ENCODE results near the gene SYNGR1.

DNA sequence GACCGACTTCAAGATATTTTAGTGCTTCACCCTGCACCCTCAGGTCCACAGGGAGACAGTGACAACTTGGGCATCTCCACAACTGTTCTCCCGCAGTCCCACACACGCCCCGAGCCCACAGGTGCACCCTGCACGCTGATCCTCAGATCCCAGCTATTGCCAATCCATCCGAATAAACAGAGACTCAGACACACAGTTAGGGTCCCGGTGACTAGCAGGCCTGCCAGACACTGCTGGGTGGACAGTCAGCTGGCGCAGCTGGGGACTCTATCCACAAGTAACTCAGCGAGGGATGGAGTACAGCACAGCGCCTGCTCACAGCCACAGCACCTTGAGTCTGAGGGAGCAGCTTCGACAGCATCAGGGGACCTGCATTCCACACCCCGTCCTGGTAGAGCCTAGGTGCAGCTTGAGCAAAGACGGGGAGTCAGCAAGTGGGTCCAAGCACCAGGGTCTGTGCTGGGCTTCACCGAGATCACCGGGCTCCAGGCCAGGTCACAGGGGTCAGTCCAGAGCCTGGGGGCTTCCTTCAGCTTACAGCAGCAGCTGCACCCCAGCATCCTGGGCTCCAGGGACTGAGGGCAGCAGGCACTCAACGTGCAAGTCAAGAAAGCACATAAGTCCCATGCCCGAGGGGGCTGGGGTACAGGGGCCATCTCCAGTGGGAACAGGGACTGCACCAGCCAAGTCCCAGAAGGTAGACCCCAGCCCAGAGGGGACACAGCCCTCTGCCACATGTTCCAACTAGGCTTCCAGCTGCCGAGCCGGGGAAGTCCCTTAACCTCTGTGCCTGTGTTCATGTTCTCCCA is 38.0 kb upstream of the SYNGR1 start:
- TF ChIP-seq POLR2AphosphoS5 (IDR thresholded peaks at IDR 0.05; ENCODE audit: insufficient read depth in 1 of 2, low read depth in 1 of 2) (no peak), POLR2A (IDR thresholded peaks at IDR 0.05) (no peak)
- TF ChIP-seq, protein P1, sequence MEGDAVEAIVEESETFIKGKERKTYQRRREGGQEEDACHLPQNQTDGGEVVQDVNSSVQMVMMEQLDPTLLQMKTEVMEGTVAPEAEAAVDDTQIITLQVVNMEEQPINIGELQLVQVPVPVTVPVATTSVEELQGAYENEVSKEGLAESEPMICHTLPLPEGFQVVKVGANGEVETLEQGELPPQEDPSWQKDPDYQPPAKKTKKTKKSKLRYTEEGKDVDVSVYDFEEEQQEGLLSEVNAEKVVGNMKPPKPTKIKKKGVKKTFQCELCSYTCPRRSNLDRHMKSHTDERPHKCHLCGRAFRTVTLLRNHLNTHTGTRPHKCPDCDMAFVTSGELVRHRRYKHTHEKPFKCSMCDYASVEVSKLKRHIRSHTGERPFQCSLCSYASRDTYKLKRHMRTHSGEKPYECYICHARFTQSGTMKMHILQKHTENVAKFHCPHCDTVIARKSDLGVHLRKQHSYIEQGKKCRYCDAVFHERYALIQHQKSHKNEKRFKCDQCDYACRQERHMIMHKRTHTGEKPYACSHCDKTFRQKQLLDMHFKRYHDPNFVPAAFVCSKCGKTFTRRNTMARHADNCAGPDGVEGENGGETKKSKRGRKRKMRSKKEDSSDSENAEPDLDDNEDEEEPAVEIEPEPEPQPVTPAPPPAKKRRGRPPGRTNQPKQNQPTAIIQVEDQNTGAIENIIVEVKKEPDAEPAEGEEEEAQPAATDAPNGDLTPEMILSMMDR (IDR thresholded peaks at IDR 0.05) = no peak
